Activated effector memory CD4-positive, alpha-beta T cell treated with anti-CD3 and anti-CD28 coated beads, Interleukin-2, amount 50 U/mL, for 16 hours (primary cell): ENCODE results near the gene CLMP.
"Not testable (repeated sequence)": the region's sequence is repeated elsewhere in the genome, so short reads cannot be mapped to it uniquely, and the experiment has no call there.

Experiments used
- DNase-seq: peaks from one replicate; pipeline ENCODE4 v3.0.0-alpha.2; 2020

The CLMP gene

DNA sequence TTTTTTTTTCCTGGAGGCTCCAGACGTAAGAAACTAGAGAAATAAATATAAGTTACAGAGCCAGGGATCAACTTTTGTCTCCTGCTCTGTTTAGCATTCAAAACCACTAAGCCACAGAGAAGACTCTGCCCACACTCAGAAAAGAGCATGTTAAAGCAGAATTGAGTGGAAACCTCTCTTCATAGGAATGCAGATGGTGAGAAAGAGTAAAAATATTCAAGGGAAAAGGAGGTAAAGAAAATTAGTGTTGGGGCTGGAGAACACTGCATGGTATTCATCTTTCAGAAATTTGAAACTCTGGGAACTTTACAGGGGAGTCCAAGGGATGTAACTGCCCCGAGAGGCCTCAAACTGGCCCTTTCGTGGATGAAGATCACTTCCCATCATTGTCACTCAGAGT, 65.1 kb downstream of the CLMP start:
- DNase-seq = no peak

DNA sequence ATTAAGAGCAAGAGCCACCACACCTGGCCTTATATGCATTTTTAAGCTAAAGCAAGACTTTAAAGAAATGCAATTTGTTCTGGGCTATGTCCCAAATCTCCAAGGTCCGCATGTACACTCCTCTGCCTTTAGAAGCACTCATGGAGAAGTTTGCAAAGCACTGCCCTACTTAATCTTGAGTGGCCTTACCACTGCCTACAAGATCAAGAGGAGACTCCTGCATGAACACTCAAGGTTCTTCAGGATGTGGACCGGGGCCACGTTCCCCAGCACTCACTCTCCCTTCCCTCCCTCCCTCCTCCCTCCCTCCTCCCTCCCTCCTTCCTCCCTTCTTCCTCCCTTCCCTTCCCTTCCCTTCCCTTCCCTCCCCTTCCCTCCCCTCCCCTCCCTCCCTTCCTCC, 69.9 kb downstream of the CLMP start:
- no peak for DNase-seq

DNA sequence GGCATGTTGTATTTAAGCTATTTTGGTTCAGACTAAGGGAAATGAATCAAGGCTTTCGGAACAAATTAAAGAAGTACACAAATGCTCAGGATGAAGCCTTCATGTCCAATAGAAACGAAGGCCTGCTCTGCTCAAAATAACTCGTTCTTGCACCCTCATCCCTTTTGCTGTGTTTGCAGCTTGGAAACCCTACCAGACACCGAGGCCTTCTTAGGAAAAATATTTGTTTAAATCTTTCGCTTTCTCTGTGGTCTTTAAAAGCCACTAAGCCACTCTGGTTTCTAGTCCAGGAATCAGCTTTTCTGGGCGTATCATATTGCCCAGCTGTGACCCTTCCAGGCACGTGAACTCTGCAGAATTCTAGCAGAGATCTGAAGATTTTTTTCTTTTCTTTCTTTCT, 72.2 kb downstream of the CLMP start:
- DNase-seq = no peak

DNA sequence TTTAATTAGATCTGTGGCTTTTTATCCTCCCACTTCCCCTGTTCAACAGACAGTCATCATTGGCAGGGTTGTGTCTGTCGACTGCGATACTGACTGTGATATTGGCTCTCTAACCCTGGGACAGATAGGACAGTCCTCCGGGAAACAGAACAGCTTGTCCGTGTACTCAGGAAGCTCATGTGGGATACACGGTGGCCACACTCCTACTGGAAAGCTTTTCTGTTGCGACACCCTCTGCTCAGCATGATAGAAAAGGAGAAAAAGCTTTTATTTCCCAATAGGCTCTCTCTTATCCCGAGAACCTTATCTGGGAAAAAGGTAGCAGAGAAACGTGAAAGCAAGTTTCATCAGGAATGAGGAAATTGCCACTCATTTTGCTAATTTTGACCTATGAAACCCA, 72.7 kb downstream of the CLMP start:
- no peak for DNase-seq

DNA sequence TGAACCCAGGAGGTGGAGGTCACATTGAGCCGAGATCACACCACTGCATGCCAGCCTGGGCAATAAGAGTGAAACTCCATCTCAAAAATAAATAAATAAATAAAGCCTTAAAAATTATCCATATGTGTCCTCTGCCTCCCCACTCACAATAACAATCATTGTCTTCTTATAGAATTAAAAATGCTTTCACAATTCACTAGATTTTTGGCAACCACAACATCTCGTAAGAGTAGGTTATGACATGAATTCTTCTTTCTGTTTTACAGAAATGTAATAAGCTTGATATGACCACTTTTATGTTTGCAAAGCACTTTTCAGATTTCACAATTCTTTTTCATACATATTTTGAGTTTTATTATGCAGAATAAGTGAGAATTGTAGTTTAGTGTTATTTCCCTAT, 78.6 kb downstream of the CLMP start:
- no peak for DNase-seq

DNA sequence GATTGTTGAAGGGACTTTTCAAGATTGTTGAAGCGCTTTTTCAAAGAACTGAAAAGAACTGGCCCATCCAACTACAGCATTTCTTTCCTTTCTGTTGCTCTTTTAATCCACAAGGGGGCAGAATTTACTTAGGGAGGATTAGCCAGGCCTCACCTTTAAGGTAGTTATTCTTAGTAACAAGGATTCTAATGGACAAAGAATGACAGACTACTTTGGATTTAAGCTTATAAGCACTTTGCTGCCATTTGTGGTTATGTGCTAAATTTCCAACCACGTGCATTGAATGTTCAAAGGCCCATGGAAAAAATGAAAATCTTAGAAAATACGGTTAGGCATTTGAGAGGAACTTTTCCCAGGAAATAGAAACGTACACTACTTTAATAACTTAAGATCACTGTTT, 83.6 kb downstream of the CLMP start:
- no peak for DNase-seq

DNA sequence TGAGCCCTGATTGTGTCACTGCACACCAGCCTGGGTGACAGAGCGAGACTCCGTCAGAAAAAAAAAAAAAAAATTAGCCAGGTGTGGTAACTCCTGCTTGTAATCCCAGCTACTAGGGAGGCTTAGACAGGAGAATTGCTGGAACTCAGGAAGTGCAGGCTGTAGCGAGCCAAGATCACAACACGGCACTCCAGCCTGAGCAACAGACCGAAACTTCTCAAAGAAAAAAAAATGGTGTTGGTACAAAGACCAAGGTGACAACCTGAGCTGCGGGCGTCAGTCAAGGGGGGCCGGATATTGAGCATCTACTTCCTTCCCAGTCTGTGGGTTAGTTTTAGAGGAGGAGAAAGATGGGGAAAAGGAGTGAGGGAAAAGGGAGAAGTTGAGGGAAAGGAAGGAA, 84.7 kb downstream of the CLMP start:
- no peak for DNase-seq

DNA sequence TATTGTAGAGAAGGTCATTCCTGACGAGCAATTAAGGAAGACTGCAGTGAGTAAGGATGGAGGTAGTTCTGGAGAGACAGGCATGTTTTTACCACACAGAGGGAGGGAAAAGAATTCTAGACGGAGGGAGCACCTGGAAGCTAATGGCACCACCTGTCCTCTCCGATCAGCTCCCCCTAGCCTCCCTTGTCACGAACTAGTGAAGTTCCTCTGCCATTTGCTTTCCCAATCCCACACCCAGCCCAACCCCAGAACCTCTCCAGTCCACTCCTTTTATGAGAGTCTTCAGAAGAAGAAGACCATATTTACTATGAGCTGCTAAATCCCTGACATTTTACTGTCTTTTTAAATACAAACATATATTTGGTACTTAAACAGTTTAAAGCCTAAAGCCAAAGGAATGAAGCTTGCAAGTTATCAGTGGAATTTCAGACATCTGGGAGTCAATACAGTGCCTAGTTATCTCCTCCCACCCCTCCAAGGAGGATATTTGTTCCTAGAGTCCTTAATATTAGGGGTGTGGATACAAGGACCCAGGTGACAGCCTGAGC, 87.0 kb downstream of the CLMP start:
- DNase-seq = no peak

DNA sequence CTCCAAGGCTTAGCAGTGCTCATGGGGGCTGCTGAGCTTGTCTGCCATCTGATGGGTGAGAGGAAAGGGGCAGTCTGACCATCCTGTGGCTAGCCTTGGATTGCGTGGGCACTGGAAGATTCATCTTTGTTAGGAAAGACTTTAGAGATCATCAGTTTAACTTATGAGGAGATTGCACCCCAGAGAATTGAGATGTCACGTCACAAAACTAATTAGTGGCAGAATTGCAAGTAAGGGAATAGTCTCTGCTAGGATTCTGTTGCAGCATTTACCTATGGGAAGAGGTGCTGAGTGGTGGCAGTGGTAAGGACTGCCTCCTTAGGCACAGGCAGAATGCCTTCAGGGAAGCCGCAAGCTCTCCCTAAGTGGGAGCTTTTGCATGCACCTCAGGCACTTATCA, 90.4 kb downstream of the CLMP start:
- DNase-seq = no peak

DNA sequence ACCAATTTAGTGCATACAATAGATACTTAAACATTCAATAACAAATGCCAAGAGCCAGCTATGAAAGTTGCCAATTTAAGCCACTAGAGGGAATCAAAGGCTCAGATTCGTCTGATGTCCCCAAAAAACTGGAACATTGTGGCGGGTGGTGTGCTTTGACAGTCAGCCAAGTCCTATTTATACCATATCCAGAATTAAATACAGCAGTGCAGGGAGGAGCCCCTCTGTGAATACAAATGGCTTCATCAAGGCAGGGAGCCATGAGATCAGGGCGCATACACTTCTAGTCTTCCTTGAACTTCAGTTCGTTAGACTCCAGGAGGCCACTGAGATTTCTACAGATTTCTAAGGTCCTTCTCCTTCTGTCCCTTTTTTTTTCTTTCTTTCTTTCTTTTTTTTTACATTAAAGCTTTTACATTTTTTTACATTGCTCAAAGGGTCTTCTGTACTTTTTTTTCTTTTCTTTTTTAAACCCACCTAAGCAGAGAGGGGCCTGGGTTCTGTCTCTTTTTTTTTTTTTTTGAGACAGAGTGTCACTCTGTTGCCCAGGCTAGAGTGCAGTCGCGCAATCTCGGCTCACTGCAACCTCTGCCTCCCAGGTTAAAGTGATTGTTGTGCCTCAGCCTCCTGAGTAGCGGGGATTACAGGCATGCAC, 91.6 kb downstream of the CLMP start:
- DNase-seq = peak; percentile 64

DNA sequence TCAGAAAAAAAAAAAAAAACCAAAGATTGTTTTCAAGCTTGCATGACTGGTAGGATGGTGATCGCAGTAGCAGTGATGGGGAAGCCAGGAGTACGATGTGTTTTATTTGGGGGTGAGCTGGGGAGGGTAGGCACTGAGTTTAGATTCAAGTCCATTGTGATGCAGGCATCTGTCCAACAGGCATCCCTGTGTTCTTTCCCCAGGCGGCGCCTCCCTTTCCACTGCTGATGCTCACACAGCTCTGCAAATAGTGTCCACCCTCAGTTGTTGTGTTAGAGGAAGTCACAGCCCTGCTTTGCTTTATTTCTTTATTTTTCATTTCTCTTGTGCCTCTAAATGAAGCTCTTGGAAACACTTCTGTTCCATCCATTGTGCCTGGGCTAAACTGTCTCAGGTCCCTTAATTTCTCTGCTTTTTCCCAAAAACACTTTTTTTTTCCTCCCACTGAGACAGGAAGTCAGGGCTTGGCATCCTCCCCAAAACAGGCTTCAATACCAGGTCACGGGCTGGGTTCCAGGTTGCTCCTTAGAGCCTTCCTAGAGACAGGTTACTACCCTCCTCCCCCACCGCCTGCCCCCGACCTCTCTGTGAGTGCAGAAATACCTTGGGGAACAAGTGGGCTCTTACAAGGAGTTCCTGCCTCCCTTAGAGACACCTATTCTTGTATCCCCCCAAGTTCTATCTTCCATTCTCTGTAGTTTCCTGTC, 94.5 kb downstream of the CLMP start:
- DNase-seq = no peak

DNA sequence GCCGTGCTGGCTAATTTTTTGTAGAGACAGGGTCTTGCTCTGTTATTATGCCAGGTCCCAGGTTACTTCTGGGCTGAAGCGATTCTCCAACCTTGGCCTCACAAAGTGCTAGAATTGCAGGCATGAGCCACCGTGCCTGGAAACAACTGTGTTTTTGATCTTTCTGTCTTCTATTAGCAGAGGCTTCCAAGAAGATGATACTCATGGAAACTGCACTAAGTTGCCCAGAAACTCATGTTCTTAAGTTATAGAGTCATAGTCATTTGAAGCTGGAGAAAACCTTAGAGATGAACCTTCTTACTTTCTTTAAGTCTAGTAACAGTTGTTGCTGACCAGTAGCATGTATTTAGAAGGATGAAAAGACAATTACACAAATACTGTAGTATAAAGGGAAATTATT, 96.1 kb downstream of the CLMP start:
- no peak for DNase-seq

DNA sequence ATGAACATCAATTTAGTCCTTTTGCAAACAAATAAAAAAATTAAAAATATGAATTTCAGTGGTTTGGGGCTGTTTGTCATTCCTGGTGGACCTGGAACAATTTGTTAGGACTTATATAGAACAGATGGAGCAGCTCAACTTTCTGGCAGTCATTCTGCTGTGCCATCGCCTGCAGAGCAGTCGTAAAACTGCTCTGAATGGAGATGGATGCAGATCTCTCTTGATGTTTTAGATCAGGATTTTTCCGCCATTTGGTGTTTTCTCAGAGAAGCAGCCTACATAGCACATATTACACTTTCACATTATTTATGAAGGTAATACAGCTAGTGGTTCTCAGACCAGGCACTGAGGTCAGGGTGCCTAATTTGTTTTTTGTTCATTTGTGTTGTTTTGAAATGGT, 101.3 kb downstream of the CLMP start:
- DNase-seq = no peak

DNA sequence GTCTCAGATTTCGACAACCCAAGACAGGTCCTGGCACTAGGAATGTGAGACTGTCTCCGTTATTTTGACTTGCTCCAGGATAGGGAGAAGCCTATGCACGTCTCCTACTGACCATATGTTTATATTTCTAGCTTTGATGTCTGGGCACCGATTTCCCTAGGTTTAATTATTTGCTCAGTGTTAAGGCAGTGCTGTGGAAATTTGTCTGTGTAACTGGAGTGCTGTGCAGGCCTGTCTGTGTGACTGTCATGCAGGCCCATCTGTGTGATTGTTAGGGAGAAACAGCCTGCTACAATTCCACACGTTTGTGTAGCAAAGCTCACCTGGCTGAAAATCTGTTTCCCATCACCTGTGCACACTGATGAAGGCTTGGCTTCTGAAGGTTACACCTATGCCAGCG, 103.5 kb downstream of the CLMP start:
- no peak for DNase-seq

DNA sequence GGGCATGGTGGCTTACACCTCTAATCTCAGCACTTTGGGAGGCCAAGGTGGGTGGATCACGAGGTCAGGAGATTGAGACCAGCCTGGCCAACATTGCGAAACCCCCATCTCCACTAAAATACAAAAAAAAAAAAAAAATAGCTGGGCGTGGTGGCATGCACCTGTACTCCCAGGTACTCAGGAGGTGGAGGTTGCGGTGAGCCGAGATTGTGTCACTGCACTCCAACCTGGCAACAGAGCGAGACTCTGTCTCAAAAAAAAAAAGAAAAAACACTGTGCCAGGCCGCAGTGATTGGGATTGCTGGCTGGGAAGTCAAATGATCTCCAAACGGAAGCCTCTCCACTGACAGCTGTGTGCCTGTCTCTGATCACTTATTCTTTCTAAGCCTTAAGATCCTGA, 104.9 kb downstream of the CLMP start:
- not testable (repeated sequence) for DNase-seq

DNA sequence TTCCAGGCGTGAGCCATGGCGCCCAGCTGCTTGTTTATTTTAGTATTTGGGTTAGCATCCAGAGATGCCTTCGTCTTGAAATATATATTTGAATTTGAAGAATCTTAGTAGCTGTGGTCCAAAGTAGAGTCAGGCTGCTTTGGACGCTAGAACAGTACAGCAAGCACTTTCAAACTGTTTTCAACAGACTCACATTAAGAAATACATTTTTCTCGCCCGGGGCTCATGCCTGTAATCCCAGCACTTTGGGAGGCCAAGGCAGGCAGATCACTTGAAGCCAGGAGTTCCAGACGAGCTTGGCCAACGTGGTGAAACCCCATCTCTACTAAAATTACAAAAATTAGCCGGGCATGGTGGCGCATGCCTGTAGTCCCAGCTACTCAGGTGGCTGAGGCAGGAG, 106.2 kb downstream of the CLMP start:
- DNase-seq = not testable (repeated sequence)

DNA sequence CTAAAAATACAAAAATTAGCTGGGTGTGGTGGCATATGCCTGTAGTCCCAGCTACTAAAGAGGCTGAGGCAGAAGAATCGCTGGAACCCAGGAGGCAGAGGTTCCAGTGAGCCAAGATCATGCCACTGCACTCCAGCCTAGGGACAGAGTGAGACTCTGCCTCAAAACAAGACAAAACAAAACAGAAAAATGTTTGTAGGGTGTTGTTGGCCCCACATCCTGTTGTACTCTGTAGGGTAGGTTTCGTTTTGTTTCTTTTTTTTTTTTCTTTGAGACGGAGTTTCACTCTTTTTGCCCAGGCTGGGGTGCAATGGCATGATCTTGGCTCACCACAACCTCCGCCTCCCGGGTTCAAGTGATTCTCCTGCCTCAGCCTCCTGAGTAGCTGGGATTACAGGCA, 107.4 kb downstream of the CLMP start:
- not testable (repeated sequence) for DNase-seq

DNA sequence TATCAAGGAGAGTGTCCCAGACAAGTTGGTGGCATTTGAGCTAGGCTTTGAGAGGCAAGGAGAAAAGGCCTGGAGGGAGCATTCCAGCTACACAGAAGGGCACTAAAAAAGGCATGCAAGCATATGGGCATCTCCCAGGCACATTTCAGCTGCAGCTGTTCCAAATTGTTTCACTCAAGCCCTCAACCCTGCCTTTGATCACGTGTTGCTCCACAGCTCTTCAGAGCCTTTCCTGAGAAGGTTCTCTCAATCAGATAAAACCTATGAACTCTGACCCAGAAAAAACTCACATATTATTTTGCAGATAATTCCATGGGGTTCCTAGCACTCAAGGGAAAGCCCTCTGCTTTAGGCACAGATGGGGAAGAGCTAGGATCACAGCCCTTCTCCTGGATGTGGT, 108.7 kb downstream of the CLMP start:
- DNase-seq = no peak

DNA sequence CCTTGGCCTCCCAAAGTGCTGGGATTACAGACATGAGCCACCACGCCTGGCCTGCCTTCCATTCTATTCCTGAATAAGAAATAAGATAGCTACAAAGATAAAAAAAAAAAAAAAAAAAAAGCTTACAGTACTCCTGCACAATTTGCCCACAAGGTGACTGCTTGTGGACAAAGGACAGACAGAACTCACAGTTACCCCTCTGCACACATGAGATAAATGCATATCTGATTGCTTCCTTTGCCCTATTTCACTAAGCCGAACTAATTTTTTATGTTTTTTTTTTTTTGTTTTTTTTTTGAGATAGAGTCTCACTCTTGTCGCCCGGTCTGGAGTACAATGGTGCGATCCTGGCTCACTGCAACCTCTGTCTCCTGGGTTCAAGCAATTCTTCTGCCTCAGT, 109.6 kb downstream of the CLMP start:
- no peak for DNase-seq

DNA sequence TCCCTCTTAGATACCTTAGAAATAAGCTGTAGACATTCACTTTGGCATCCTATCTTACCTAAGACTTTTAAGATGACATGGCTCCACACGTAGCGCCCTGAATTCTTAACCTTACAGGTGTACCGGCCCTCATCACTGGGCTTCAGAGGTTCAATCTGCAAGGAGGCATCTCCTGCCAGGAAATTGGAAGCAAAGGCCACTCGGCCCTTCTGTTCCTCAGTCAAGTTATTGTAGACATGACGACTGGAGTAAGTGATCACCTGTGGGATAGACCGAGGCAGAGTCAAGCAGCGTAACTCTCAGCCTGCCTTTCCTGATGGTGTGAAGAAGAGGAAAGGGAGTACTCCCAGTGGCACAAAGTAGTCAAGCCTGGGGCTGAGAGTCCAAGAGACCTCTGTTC, 110.6 kb downstream of the CLMP start:
- no peak for DNase-seq

DNA sequence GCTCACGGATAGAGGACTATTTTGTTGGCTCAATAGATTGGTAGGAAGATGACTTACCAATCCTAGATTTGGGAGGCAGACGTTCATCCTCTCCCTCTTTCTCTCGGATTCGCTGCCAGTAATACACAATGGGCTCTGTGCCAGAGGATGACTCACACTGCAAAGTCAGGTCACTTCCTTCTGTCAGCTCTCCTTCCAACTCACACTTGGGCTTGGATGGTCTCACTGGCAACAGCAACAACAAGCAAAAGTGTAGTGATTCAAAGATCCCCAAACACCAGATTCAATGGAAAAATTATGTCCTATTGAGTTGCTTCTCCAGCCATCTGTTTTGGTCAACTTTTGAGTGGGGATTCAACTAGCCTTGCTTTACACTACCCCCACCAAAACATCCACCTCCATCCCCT, 111.4 kb downstream of the CLMP start:
- peak; percentile 86 for DNase-seq

DNA sequence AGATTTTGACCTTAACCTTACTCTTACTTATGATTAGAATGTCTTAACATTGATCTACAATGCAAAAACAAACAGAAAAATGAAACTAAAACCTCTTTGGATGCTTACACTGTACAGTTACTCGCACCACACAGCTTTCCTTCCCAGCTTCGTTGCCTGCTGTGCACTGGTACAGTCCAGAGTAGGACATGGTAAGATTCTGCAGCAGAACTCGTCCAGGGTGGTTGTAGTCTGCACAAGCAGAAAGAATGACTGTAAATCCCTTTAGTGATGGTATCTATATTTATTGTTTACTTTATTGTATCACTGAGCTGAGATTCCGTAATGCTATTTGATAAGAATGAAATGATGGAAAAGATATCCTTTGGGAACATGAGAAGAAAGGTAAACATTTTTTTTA, 112.1 kb downstream of the CLMP start:
- DNase-seq = no peak

DNA sequence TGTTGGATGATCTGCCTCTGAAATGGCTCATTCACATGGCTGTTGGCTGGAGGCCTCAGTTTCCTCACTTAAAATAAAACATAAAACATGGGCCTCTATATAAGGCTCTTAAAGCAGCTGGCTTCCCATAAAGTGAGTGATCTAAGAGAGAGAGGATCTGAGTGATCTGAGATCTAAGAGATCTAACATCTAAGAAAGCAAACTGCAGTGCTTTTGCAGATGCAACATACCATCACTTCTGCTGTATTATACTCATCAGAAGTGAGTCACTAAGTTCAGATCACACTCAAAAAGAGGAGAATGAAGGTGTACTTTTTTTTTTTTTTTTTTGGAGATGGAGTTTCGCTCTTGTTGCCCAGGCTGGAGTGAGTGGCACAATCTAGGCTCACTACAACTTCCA, 115.0 kb downstream of the CLMP start:
- DNase-seq = no peak

DNA sequence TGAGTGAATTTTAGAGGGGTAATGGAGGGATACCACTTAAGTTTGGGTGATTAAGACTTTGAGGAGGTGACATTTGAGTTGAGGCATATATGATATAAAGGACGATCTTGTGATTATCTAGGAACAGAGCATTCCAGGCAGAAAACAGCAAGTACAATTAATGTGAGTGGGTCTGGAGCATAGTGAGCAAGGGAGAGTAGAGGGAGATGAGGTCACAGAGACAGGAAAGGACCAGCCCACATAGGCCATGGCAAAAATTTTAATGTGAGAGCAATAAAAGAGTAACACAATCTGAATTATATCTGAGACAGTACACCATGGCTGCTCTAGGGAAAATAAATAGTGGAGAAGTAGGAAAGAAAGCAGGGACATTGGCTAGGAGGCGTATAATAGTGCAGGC, 118.6 kb downstream of the CLMP start:
- no peak for DNase-seq
